Mesendoderm (in vitro differentiated cells): ENCODE results near the gene PPP1R13B.

Source experiments
- DNase-seq: peaks from one replicate; pipeline ENCODE4 v3.0.0; 2013
- H2AK5ac ChIP-seq: 2 replicates; pipeline ENCODE4 v1.6.1; 2013; ENCODE audit warnings: low read length, inconsistent platforms
- H2BK120ac ChIP-seq: 2 replicates; pipeline ENCODE4 v1.6.1; 2013; ENCODE audit warnings: low read depth, mild to moderate bottlenecking, low read length, moderate library complexity, mixed read lengths
- H2BK15ac ChIP-seq: replicated peaks from 2 replicates; pipeline ENCODE4 v1.6.1; 2013; ENCODE audit warnings: low read depth, mild to moderate bottlenecking, moderate library complexity
- H2BK5ac ChIP-seq: 2 replicates; pipeline ENCODE4 v1.6.1; 2013; ENCODE audit warnings: low read length, inconsistent platforms
- H3K18ac ChIP-seq: 2 replicates; pipeline ENCODE4 v1.6.1; 2013; ENCODE audit warnings: mild to moderate bottlenecking, low read length, mixed read lengths
- H3K23ac ChIP-seq: one replicate; pipeline ENCODE4 v1.6.1; 2013; ENCODE audit warnings: low read length
- H3K27ac ChIP-seq: 2 replicates; pipeline ENCODE4 v1.5.1; 2013; ENCODE audit warnings: low read depth, mild to moderate bottlenecking, inconsistent platforms, low read length, moderate library complexity
- H3K27me3 ChIP-seq: 2 replicates; pipeline ENCODE4 v1.6.1; 2013; ENCODE audit warnings: low read length, control low read depth, mild to moderate bottlenecking, inconsistent platforms; ENCODE audit not compliant: insufficient read depth, poor library complexity
- H3K36me3 ChIP-seq: 2 replicates; pipeline ENCODE4 v1.6.1; 2013; ENCODE audit warnings: low read length, inconsistent platforms; ENCODE audit not compliant: control insufficient read depth, insufficient read depth
- H3K4ac ChIP-seq: one replicate; pipeline ENCODE4 v1.6.1; 2013; ENCODE audit warnings: low read depth, mild to moderate bottlenecking, low read length, moderate library complexity
- H3K4me1 ChIP-seq: 2 replicates; pipeline ENCODE4 v1.6.1; 2013; ENCODE audit warnings: low read depth, low read length, inconsistent platforms; ENCODE audit not compliant: control insufficient read depth
- H3K4me2 ChIP-seq: 2 replicates; pipeline ENCODE4 v1.6.1; 2013; ENCODE audit warnings: low read length
- H3K4me3 ChIP-seq: 2 replicates; pipeline ENCODE4 v1.5.1; 2013; ENCODE audit warnings: mild to moderate bottlenecking, low read length
- H3K56ac ChIP-seq: one replicate; pipeline ENCODE4 v1.6.1; 2013; ENCODE audit warnings: low read length
- H3K79me1 ChIP-seq: 2 replicates; pipeline ENCODE4 v1.6.1; 2013; ENCODE audit warnings: low read length, inconsistent platforms
- H3K79me2 ChIP-seq: 2 replicates; pipeline ENCODE4 v1.6.1; 2013; ENCODE audit warnings: mild to moderate bottlenecking, low read length; ENCODE audit not compliant: control insufficient read depth, insufficient read depth
- H3K9ac ChIP-seq: 2 replicates; pipeline ENCODE4 v1.6.1; 2013; ENCODE audit warnings: low read length, inconsistent platforms
- H4K5ac ChIP-seq: one replicate; pipeline ENCODE4 v1.6.1; 2013; ENCODE audit warnings: low read length
- H4K8ac ChIP-seq: one replicate; pipeline ENCODE4 v1.6.1; 2013; ENCODE audit warnings: low read depth, mild to moderate bottlenecking, control low read depth, low read length, moderate library complexity
- WGBS: extraction: QIAGEN DNeasy Blood & Tissue Kit; methylation state at CpG from one replicate; pipeline ENCODE4 v1.1.7; 2013; ENCODE audit warnings: low lambda C conversion rate, missing lambda C conversion rate; ENCODE audit not compliant: insufficient coverage; ENCODE audit errors: extremely low coverage; 5-methylcytosine and 5-hydroxymethylcytosine counted together

PPP1R13B gene

GRCh38 chr14:103731481-103731880 lies 115.9 kb downstream of the PPP1R13B start:
- Histone ChIP-seq H3K4ac (no peak overlapping the region), H2BK5ac (no peak overlapping the region), H4K5ac (no peak overlapping the region), H3K4me1 (no peaks in the 10 kb centered on the region), H4K8ac (no peak overlapping the region), H3K9ac (no peak overlapping the region), H3K36me3 (peaks cover 3% of the 10 kb centered on the region), H2BK15ac (no peak overlapping the region), H3K56ac (no peak overlapping the region), H3K79me1 (peaks cover 2% of the 10 kb centered on the region), H3K27ac (no peak overlapping the region), H3K4me2 (no peak overlapping the region), H2BK120ac (no peak overlapping the region), H3K4me3 (no peak overlapping the region), H2AK5ac (no peak overlapping the region), H3K18ac (no peak overlapping the region), H3K79me2 (no peaks in the 10 kb centered on the region), H3K23ac (no peak overlapping the region), H3K27me3 (no peaks in the 10 kb centered on the region)
- WGBS, result no CpG with 5 or more reads among the region's 15 CpGs
- DNase-seq, result no peak

- Histone ChIP-seq H3K79me1 (peaks cover 6% of the 10 kb centered on the region), H2BK5ac (no peak overlapping the region), H3K9ac (no peak overlapping the region), H3K4me3 (no peak overlapping the region), H3K4me1 (no peaks in the 10 kb centered on the region), H2BK15ac (no peak overlapping the region), H3K79me2 (peaks cover 2% of the 10 kb centered on the region), H4K8ac (no peak overlapping the region), H3K56ac (no peak overlapping the region), H2AK5ac (no peak overlapping the region), H3K36me3 (peaks cover 3% of the 10 kb centered on the region), H3K4ac (no peak overlapping the region), H4K5ac (no peak overlapping the region), H3K4me2 (no peak overlapping the region), H3K23ac (no peak overlapping the region), H3K27me3 (no peaks in the 10 kb centered on the region), H3K27ac (no peak overlapping the region), H2BK120ac (no peak overlapping the region), H3K18ac (no peak overlapping the region)
- no peak for DNase-seq
- no CpG with 5 or more reads among the region's 15 CpGs for WGBS
Measured at GRCh38 chr14:103730490-103731035, 116.8 kb downstream of the PPP1R13B start.

- Histone ChIP-seq H3K4ac (no peak overlapping the region), H3K4me1 (no peaks in the 10 kb centered on the region), H3K27ac (no peak overlapping the region), H3K23ac (no peak overlapping the region), H2BK15ac (no peak overlapping the region), H3K36me3 (peaks cover 3% of the 10 kb centered on the region), H3K4me2 (no peak overlapping the region), H3K79me1 (peaks cover 6% of the 10 kb centered on the region), H2AK5ac (no peak overlapping the region), H2BK120ac (no peak overlapping the region), H3K27me3 (no peaks in the 10 kb centered on the region), H2BK5ac (no peak overlapping the region), H3K9ac (no peak overlapping the region), H3K4me3 (no peak overlapping the region), H4K5ac (no peak overlapping the region), H3K18ac (no peak overlapping the region), H3K79me2 (peaks cover 3% of the 10 kb centered on the region), H4K8ac (no peak overlapping the region), H3K56ac (no peak overlapping the region)
- no peak for DNase-seq
- no CpG with 5 or more reads among the region's 24 CpGs for WGBS
Measured at GRCh38 chr14:103729496-103730448, 117.6 kb downstream of the PPP1R13B start.

GRCh38 chr14:103728721-103729120 lies 118.7 kb downstream of the PPP1R13B start:
- Histone ChIP-seq H3K18ac (no peak overlapping the region), H2BK5ac (no peak overlapping the region), H3K27ac (no peak overlapping the region), H2BK120ac (no peak overlapping the region), H3K4me2 (no peak overlapping the region), H3K56ac (no peak overlapping the region), H3K4me3 (no peak overlapping the region), H3K4ac (no peak overlapping the region), H3K27me3 (no peaks in the 10 kb centered on the region), H3K79me2 (peaks cover 3% of the 10 kb centered on the region), H3K79me1 (peaks cover 6% of the 10 kb centered on the region), H2BK15ac (no peak overlapping the region), H3K9ac (no peak overlapping the region), H3K4me1 (no peaks in the 10 kb centered on the region), H2AK5ac (no peak overlapping the region), H3K23ac (no peak overlapping the region), H4K8ac (no peak overlapping the region), H4K5ac (no peak overlapping the region), H3K36me3 (peaks cover 3% of the 10 kb centered on the region)
- no peak for DNase-seq
- WGBS, result no CpG with 5 or more reads among the region's 12 CpGs

- H4K8ac ChIP-seq, result no peak overlapping the region
- no CpG with 5 or more reads among the region's 19 CpGs for WGBS
- no peak overlapping the region for H3K4me3 ChIP-seq
- H2BK5ac ChIP-seq, result no peak overlapping the region
- no peak overlapping the region for H2BK15ac ChIP-seq
- no peak overlapping the region for H3K27ac ChIP-seq
- no peaks in the 10 kb centered on the region for H3K4me1 ChIP-seq
- H3K56ac ChIP-seq, result no peak overlapping the region
- H3K27me3 ChIP-seq, result no peaks in the 10 kb centered on the region
- no peak overlapping the region for H2BK120ac ChIP-seq
- peaks cover 3% of the 10 kb centered on the region for H3K79me2 ChIP-seq
- peaks cover 6% of the 10 kb centered on the region for H3K79me1 ChIP-seq
- no peak overlapping the region for H4K5ac ChIP-seq
- no peak overlapping the region for H3K18ac ChIP-seq
- no peak overlapping the region for H3K9ac ChIP-seq
- no peak overlapping the region for H3K23ac ChIP-seq
- H2AK5ac ChIP-seq, result no peak overlapping the region
- no peak for DNase-seq
- no peak overlapping the region for H3K4ac ChIP-seq
- no peak overlapping the region for H3K4me2 ChIP-seq
- H3K36me3 ChIP-seq, result peaks cover 1% of the 10 kb centered on the region
Measured at GRCh38 chr14:103728141-103728540, 119.2 kb downstream of the PPP1R13B start.
